Activated CD4-positive, alpha-beta T cell treated with anti-CD3 and anti-CD28 coated beads for 24 hours (primary cell): ENCODE results near the gene RASA3.
"Not testable (repeated sequence)": the region's sequence is repeated elsewhere in the genome, so short reads cannot be mapped to it uniquely, and the experiment has no call there.

Experiments used
- DNase-seq, 2 donors: peaks; one replicate each; pipeline ENCODE4 v3.0.0-alpha.2; 2020; ENCODE audit warnings: low read depth in 2 of 2

Gene RASA3

GRCh38 chr13:114020134-114020533, 112.3 kb downstream of the RASA3 start:
- DNase-seq, result not testable (repeated sequence)

GRCh38 chr13:114019367-114019766, 113.1 kb downstream of the RASA3 start:
- DNase-seq, result peak; percentile 32 to 34

GRCh38 chr13:114018461-114019055, 113.9 kb downstream of the RASA3 start:
- DNase-seq, result no peak

- no peak for DNase-seq
Measured at GRCh38 chr13:114017966-114018365, 114.5 kb downstream of the RASA3 start.

- DNase-seq, result no peak
Measured at GRCh38 chr13:114017028-114017630, 115.3 kb downstream of the RASA3 start.

GRCh38 chr13:114016321-114017027, 115.9 kb downstream of the RASA3 start:
- no peak for DNase-seq

- no peak for DNase-seq
Measured at GRCh38 chr13:114015969-114016295, 116.5 kb downstream of the RASA3 start.

- DNase-seq, result no peak
Measured at GRCh38 chr13:114015111-114015968, 117.1 kb downstream of the RASA3 start.

- no peak for DNase-seq
Measured at GRCh38 chr13:114013952-114014629, 118.3 kb downstream of the RASA3 start.

GRCh38 chr13:114013336-114013735, 119.1 kb downstream of the RASA3 start:
- no peak for DNase-seq

GRCh38 chr13:114012921-114013320, 119.5 kb downstream of the RASA3 start:
- no peak for DNase-seq

- DNase-seq, result no peak
Measured at GRCh38 chr13:114012141-114012540, 120.3 kb downstream of the RASA3 start.

- DNase-seq, result no peak
Measured at GRCh38 chr13:114011226-114011625, 121.2 kb downstream of the RASA3 start.

- no peak for DNase-seq
Measured at GRCh38 chr13:114010401-114011101, 121.9 kb downstream of the RASA3 start.

- DNase-seq, result no peak
Measured at GRCh38 chr13:114009590-114010400, 122.6 kb downstream of the RASA3 start.

GRCh38 chr13:114008964-114009589, 123.3 kb downstream of the RASA3 start:
- DNase-seq, result no peak

GRCh38 chr13:114007566-114007965, 124.9 kb downstream of the RASA3 start:
- no peak for DNase-seq

GRCh38 chr13:114005206-114005724, 127.2 kb downstream of the RASA3 start:
- no peak for DNase-seq

GRCh38 chr13:114004420-114005205, 127.8 kb downstream of the RASA3 start:
- DNase-seq, result no peak
